LNCaP clone FGC (cell line): ENCODE measurements around the gene OR6B2.

ENCODE experiments used
- DNase-seq: peaks from one replicate; pipeline ENCODE4 v3.0.0-alpha.2; 2011; ENCODE audit warnings: low read depth
- H3K4me3 ChIP-seq: 2 replicates; pipeline ENCODE4 v1.5.1; 2011; ENCODE audit warnings: mild to moderate bottlenecking, low read depth, low read length, control low read depth
- CTCF ChIP-seq: IDR thresholded peaks from 2 replicates; pipeline ENCODE4 v1.5.1; 2012; ENCODE audit warnings: mild to moderate bottlenecking; ENCODE audit not compliant: control insufficient read depth, insufficient read depth; ENCODE audit errors: extremely low read depth

Gene OR6B2

DNA sequence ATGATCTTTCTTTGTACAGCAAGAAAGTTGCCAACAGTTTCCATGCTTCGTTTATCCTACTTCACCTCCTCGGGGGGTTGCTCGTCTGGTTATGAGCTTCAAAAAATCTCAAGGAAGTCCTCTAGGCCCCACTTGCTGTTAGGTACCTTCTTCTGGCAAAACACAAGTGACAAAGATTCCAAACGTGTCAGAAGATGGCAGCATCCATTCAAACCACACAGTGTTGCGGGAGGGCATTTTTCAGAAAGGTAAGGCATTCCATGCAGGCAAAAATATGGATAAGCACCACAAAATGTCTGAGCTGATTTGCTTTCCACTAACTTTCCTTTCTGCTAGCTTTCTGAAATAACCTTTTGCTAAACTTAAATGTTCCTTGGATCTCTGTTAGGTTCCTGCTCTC is 36.3 kb upstream of the OR6B2 start:
- H3K4me3 ChIP-seq = no peak overlapping the region
- no peak for TF ChIP-seq CTCF
- no peak for DNase-seq

- no peak for DNase-seq
- H3K4me3 ChIP-seq = no peak overlapping the region
- TF ChIP-seq CTCF = no peak
Observed at GRCh38 chr2:240064898-240065297, 34.7 kb upstream of the OR6B2 start.

GRCh38 chr2:240060977-240061591 is 30.9 kb upstream of the OR6B2 start:
- TF ChIP-seq CTCF = peak; percentile 56
- DNase-seq = peak; percentile 15
- H3K4me3 ChIP-seq = no peak overlapping the region

DNA sequence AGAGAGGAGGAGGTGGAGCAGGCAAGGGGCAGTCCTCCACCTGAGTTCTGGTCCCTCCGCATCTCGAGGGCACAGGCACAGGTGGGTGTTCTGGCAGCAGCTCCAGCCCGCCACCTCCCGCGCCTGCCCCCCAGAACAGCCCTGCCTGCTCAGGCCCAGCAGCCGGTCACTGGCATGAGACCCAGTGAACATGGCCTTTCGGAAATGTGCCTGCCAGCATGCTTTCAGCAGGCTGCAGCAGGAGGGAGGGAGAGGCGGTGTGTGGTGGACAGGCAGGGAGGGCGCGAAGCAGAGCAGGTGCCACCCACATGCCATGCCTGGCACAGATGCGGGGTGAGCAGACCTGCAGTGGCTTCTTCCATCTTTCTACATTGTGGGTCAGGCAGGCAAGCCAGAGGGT is 26.4 kb upstream of the OR6B2 start:
- no peak for DNase-seq
- H3K4me3 ChIP-seq = no peak overlapping the region
- TF ChIP-seq CTCF = no peak

GRCh38 chr2:240055177-240055917 is 25.1 kb upstream of the OR6B2 start:
- no peak for DNase-seq
- H3K4me3 ChIP-seq = no peak overlapping the region
- no peak for TF ChIP-seq CTCF

- DNase-seq = no peak
- TF ChIP-seq CTCF = no peak
- H3K4me3 ChIP-seq = no peak within 1 kb of the TSS
Observed at GRCh38 chr2:240053173-240054155, 23.2 kb upstream of the OR6B2 start, which contains the start of gene OR6B3. Gene OR6B3 (minus strand): TSS chr2:240053521.
